Measurements from ENCODE around the gene FBXW11. TPM values are rescaled to one million over a fixed set of nuclear protein-coding genes. Genes with fewer than 3 reads are reported as not detected.

The FBXW11 gene
- total RNA-seq, 1 donor from 2014 or later: 52.5 TPM

GRCh38 chr5:171837522-171837921, 168.9 kb downstream of the FBXW11 start:
- Mint-ChIP-seq H3K36me3 (peaks cover 8% of the 10 kb centered on the region), H3K27me3 (peaks cover 3% of the 10 kb centered on the region), H3K9me3 (peaks cover 4% of the 10 kb centered on the region), H3K4me1 (ENCODE audit: unreplicated experiment) (no peaks in the 10 kb centered on the region), H3K27ac (no peak overlapping the region), H3K4me3 (no peak overlapping the region)
- DNase-seq (ENCODE audit: extremely low spot score, unreplicated experiment): no peak
- TF ChIP-seq CTCF (conservative IDR thresholded peaks at IDR 0.05): no peak

GRCh38 chr5:171835066-171835465, 171.4 kb downstream of the FBXW11 start:
- TF ChIP-seq CTCF (conservative IDR thresholded peaks at IDR 0.05): no peak
- H3K4me3 Mint-ChIP-seq: no peak overlapping the region

GRCh38 chr5:171834461-171834860, 172.0 kb downstream of the FBXW11 start:
- Mint-ChIP-seq H3K4me3 (no peak overlapping the region), H3K27me3 (no peaks in the 10 kb centered on the region), H3K9me3 (peaks cover 13% of the 10 kb centered on the region), H3K36me3 (peaks cover 4% of the 10 kb centered on the region), H3K27ac (no peak overlapping the region), H3K4me1 (ENCODE audit: unreplicated experiment) (no peaks in the 10 kb centered on the region)
- TF ChIP-seq CTCF (conservative IDR thresholded peaks at IDR 0.05): no peak
- DNase-seq (ENCODE audit: extremely low spot score, unreplicated experiment): no peak

More at GRCh38 chr5:171835066-171835465, 171.4 kb downstream of the FBXW11 start:
- Mint-ChIP-seq H3K4me1 (ENCODE audit: unreplicated experiment) (no peaks in the 10 kb centered on the region), H3K36me3 (peaks cover 4% of the 10 kb centered on the region), H3K27me3 (no peaks in the 10 kb centered on the region), H3K9me3 (peaks cover 13% of the 10 kb centered on the region), H3K27ac (no peak overlapping the region)
- no peak for DNase-seq (ENCODE audit: extremely low spot score, unreplicated experiment)

GRCh38 chr5:171832775-171833174, 173.7 kb downstream of the FBXW11 start:
- no peak for DNase-seq (ENCODE audit: extremely low spot score, unreplicated experiment)
- H3K9me3 Mint-ChIP-seq: peaks cover 13% of the 10 kb centered on the region
- no peaks in the 10 kb centered on the region for H3K4me1 Mint-ChIP-seq (ENCODE audit: unreplicated experiment)
- H3K4me3 Mint-ChIP-seq: no peak overlapping the region
- H3K27ac Mint-ChIP-seq: no peak overlapping the region
- H3K27me3 Mint-ChIP-seq: no peaks in the 10 kb centered on the region
- TF ChIP-seq CTCF (conservative IDR thresholded peaks at IDR 0.05): no peak
- H3K36me3 Mint-ChIP-seq: no peaks in the 10 kb centered on the region

GRCh38 chr5:171830686-171831085, 175.8 kb downstream of the FBXW11 start:
- Mint-ChIP-seq H3K27ac (no peak overlapping the region), H3K36me3 (no peaks in the 10 kb centered on the region), H3K4me1 (ENCODE audit: unreplicated experiment) (no peaks in the 10 kb centered on the region), H3K9me3 (peaks cover 13% of the 10 kb centered on the region), H3K4me3 (no peak overlapping the region), H3K27me3 (no peaks in the 10 kb centered on the region)
- DNase-seq (ENCODE audit: extremely low spot score, unreplicated experiment): no peak
- TF ChIP-seq CTCF (conservative IDR thresholded peaks at IDR 0.05): no peak

- peaks cover 4% of the 10 kb centered on the region for H3K4me1 Mint-ChIP-seq (ENCODE audit: unreplicated experiment)
- no peak for DNase-seq (ENCODE audit: extremely low spot score, unreplicated experiment)
- H3K4me3 Mint-ChIP-seq: no peak overlapping the region
- TF ChIP-seq CTCF (conservative IDR thresholded peaks at IDR 0.05): no peak
- no peaks in the 10 kb centered on the region for H3K36me3 Mint-ChIP-seq
- H3K9me3 Mint-ChIP-seq: peaks cover 12% of the 10 kb centered on the region
- no peak overlapping the region for H3K27ac Mint-ChIP-seq
- H3K27me3 Mint-ChIP-seq: no peaks in the 10 kb centered on the region
Observed at GRCh38 chr5:171827162-171827561, 179.3 kb downstream of the FBXW11 start.
